ENCODE measurements around the gene CTAGE9.
"Not testable (repeated sequence)": the region's sequence is repeated elsewhere in the genome, so short reads cannot be mapped to it uniquely, and the experiment has no call there.

The CTAGE9 gene

GRCh38 chr6:131739136-131739535 lies 28.3 kb upstream of the CTAGE9 start:
- Mint-ChIP-seq H3K36me3 (ENCODE audit: low read depth) (no peaks in the 10 kb centered on the region), H3K4me3 (no peak overlapping the region), H3K27ac (no peak overlapping the region), H3K27me3 (peaks cover 3% of the 10 kb centered on the region), H3K9me3 (no peaks in the 10 kb centered on the region), H3K4me1 (ENCODE audit: low read depth) (no peaks in the 10 kb centered on the region)
- intact Hi-C loops (cut with micrococcal nuclease), result no loop called here

GRCh38 chr6:131736811-131737210 lies 26.0 kb upstream of the CTAGE9 start:
- no peaks in the 10 kb centered on the region for H3K4me1 Mint-ChIP-seq (ENCODE audit: low read depth)
- H3K4me3 Mint-ChIP-seq, result no peak overlapping the region
- H3K27ac Mint-ChIP-seq, result no peak overlapping the region
- intact Hi-C loops (cut with micrococcal nuclease), result no loop called here
- peaks cover 3% of the 10 kb centered on the region for H3K27me3 Mint-ChIP-seq
- H3K36me3 Mint-ChIP-seq (ENCODE audit: low read depth), result no peaks in the 10 kb centered on the region
- H3K9me3 Mint-ChIP-seq, result no peaks in the 10 kb centered on the region

GRCh38 chr6:131736003-131736596 lies 25.3 kb upstream of the CTAGE9 start:
- no peaks in the 10 kb centered on the region for H3K9me3 Mint-ChIP-seq
- no peaks in the 10 kb centered on the region for H3K4me1 Mint-ChIP-seq (ENCODE audit: low read depth)
- H3K27ac Mint-ChIP-seq, result no peak overlapping the region
- intact Hi-C loops (cut with micrococcal nuclease), result no loop called here
- no peak overlapping the region for H3K4me3 Mint-ChIP-seq
- H3K27me3 Mint-ChIP-seq, result peaks cover 3% of the 10 kb centered on the region
- no peaks in the 10 kb centered on the region for H3K36me3 Mint-ChIP-seq (ENCODE audit: low read depth)

DNA sequence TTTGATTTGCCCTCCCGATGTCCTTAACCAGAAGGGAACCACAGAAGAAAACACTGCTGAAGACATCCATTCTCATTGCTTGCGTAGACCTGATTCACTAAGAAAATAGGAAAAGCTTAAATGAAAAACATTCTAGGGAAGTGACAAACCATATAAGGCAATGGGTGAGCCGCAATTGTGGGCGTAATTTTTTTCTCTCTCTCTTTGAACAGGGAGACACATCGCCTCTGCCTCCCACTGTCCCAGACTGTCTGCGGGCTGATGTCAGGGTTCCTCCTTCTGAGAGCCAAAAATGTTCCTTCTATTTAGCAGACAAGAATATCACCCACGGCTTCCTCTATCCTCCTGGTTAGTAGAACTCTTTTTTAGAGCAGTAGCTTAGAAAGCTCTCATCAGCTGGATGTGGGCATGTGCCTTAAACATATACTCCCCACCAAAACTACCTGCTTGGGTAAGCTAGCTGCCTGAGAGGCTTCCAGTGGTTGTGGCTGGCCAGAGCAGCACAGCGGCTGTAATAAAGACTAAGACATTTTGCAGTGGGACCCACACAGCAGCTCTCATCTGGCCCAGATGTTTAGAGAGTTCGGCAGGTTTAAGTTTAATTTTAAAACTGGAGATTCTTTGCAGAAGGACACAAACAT lies 22.7 kb upstream of the CTAGE9 start:
- Mint-ChIP-seq H3K36me3 (ENCODE audit: low read depth) (no peaks in the 10 kb centered on the region), H3K27ac (no peak overlapping the region), H3K4me1 (ENCODE audit: low read depth) (no peaks in the 10 kb centered on the region), H3K4me3 (no peak overlapping the region), H3K27me3 (peaks cover 3% of the 10 kb centered on the region), H3K9me3 (no peaks in the 10 kb centered on the region)
- intact Hi-C loops (cut with micrococcal nuclease), result no loop called here

DNA sequence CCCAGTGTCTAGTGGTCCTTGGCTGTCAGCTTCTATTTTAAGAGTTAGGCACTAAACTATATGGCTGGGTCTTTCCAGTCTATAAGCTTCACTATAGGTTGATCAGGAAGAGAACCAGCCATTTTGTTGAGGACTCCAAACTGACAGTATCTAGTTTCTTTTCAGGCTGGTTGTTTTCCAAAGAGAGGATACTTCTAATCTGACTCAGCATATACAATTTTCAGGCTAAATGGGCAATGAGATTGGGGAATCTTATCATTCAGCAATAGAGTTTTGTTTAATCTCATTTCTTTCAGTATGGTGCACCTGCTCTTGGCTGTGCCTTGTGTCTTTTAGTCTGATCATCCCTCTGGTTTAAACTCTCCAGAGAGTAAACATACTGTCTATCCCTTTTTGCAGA lies 20.4 kb upstream of the CTAGE9 start:
- Mint-ChIP-seq H3K27me3 (peaks cover 3% of the 10 kb centered on the region), H3K27ac (no peak overlapping the region), H3K9me3 (no peaks in the 10 kb centered on the region), H3K4me3 (no peak overlapping the region), H3K36me3 (ENCODE audit: low read depth) (no peaks in the 10 kb centered on the region), H3K4me1 (ENCODE audit: low read depth) (no peaks in the 10 kb centered on the region)
- intact Hi-C loops (cut with micrococcal nuclease), result no loop called here

- Mint-ChIP-seq H3K9me3 (no peaks in the 10 kb centered on the region), H3K4me3 (no peak overlapping the region), H3K4me1 (ENCODE audit: low read depth) (no peaks in the 10 kb centered on the region), H3K27ac (no peak overlapping the region), H3K27me3 (no peaks in the 10 kb centered on the region), H3K36me3 (ENCODE audit: low read depth) (no peaks in the 10 kb centered on the region)
- intact Hi-C loops (cut with micrococcal nuclease), result no loop called here
Observed at GRCh38 chr6:131730264-131730663, 19.4 kb upstream of the CTAGE9 start.

GRCh38 chr6:131729550-131729949 lies 18.7 kb upstream of the CTAGE9 start:
- Mint-ChIP-seq H3K4me3 (no peak overlapping the region), H3K27ac (no peak overlapping the region), H3K36me3 (ENCODE audit: low read depth) (no peaks in the 10 kb centered on the region), H3K27me3 (no peaks in the 10 kb centered on the region), H3K9me3 (no peaks in the 10 kb centered on the region), H3K4me1 (ENCODE audit: low read depth) (no peaks in the 10 kb centered on the region)
- intact Hi-C loops (cut with micrococcal nuclease), result no loop called here

- Mint-ChIP-seq H3K27me3 (no peaks in the 10 kb centered on the region), H3K36me3 (ENCODE audit: low read depth) (no peaks in the 10 kb centered on the region), H3K27ac (no peak overlapping the region), H3K9me3 (no peaks in the 10 kb centered on the region), H3K4me3 (no peak overlapping the region), H3K4me1 (ENCODE audit: low read depth) (no peaks in the 10 kb centered on the region)
- intact Hi-C loops (cut with micrococcal nuclease), result no loop called here
Observed at GRCh38 chr6:131728296-131728939, 17.6 kb upstream of the CTAGE9 start.

DNA sequence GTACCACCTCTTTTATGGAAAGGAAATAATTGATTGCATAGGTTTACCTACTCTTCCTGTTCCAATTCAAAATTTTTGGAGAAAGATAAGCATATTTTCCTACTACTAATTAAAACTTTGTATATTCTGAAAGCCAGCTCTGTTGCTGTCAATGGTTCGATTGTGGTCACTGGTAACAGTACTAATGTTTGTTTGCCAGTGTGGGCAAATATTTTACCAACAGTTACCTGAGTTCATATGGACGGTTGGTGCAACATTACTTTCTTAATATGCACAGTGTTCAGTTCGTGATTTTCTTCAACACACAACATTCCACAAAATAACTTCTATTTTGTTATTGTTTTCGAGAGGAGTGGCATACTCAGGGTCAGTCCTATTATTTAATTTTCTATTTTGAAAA lies 17.1 kb upstream of the CTAGE9 start:
- Mint-ChIP-seq H3K4me1 (ENCODE audit: low read depth) (no peaks in the 10 kb centered on the region), H3K27me3 (no peaks in the 10 kb centered on the region)
- intact Hi-C loops (cut with micrococcal nuclease), result no loop called here

DNA sequence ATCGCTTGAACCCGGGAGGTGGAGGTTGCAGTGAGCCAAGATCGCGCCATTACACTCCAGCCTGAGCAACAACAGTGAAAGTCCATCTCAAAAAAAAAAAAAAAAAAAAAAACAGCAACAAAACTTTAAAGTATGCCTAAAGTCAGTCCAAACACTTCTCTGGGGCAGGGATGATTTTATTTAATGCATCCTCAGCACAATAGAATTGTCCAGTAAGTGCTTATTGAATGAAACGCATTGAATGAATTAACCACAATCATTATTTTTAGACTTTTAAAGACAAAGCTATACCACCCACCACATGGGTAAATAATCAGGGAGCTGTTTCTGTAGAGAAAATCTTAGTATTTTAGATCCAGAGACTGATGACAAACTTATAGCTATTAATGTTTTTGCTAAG lies 16.6 kb upstream of the CTAGE9 start:
- Mint-ChIP-seq H3K9me3 (no peaks in the 10 kb centered on the region), H3K27ac (no peak overlapping the region), H3K4me3 (no peak overlapping the region), H3K4me1 (ENCODE audit: low read depth) (no peaks in the 10 kb centered on the region), H3K36me3 (ENCODE audit: low read depth) (no peaks in the 10 kb centered on the region), H3K27me3 (no peaks in the 10 kb centered on the region)
- intact Hi-C loops (cut with micrococcal nuclease), result no loop called here

More for the DNA sequence above, 17.1 kb upstream of the CTAGE9 start:
- no peaks in the 10 kb centered on the region for H3K9me3 Mint-ChIP-seq
- no peak overlapping the region for H3K27ac Mint-ChIP-seq
- H3K36me3 Mint-ChIP-seq (ENCODE audit: low read depth), result no peaks in the 10 kb centered on the region
- no peak overlapping the region for H3K4me3 Mint-ChIP-seq

DNA sequence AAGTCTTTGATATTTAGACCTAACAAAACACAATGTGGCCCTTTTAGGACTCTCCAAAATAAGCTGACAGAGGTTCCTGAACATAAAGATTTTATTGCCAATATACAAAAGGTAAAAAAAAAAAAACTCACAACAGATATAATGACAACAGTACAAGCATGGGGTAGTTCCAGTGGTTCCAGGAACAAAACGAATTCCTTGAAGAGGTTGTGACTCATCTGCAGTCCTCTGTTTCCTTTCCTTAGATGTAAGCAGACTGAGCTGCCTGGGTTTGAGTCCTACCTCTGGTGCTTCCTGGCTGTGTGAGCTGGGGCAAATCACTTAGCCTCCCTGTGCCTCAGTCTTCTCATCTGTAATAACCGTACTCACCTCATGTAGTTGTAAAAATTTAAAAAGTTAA lies 13.3 kb upstream of the CTAGE9 start:
- no peak overlapping the region for H3K27ac Mint-ChIP-seq

DNA sequence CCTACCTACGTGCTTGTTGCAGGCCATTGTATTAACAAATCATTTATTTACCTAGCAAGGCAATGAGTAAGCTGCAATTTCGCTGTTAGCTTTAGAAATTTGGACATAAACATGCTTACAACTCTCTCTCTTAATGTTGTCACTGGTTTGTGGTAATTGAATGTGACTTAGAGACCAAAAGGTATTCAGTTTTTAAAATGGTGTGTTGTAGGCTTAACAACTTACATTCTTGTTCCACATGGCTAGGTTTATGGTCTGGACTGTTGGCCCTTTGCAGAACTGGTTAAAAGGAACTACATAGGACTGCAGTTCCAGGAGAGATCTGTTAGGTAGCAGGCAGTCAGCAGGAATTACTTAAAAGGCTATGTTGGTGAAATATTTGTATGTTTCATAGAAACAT lies 10.3 kb upstream of the CTAGE9 start:
- Mint-ChIP-seq H3K9me3 (no peaks in the 10 kb centered on the region), H3K27ac (no peak overlapping the region), H3K4me1 (ENCODE audit: low read depth) (no peaks in the 10 kb centered on the region), H3K4me3 (no peak overlapping the region), H3K36me3 (ENCODE audit: low read depth) (no peaks in the 10 kb centered on the region), H3K27me3 (no peaks in the 10 kb centered on the region)
- intact Hi-C loops (cut with micrococcal nuclease), result no loop called here

More for the DNA sequence above, 13.3 kb upstream of the CTAGE9 start:
- no peaks in the 10 kb centered on the region for H3K4me1 Mint-ChIP-seq (ENCODE audit: low read depth)
- intact Hi-C loops (cut with micrococcal nuclease), result no loop called here
- H3K36me3 Mint-ChIP-seq (ENCODE audit: low read depth), result no peaks in the 10 kb centered on the region
- no peaks in the 10 kb centered on the region for H3K27me3 Mint-ChIP-seq
- no peaks in the 10 kb centered on the region for H3K9me3 Mint-ChIP-seq
- no peak overlapping the region for H3K4me3 Mint-ChIP-seq

DNA sequence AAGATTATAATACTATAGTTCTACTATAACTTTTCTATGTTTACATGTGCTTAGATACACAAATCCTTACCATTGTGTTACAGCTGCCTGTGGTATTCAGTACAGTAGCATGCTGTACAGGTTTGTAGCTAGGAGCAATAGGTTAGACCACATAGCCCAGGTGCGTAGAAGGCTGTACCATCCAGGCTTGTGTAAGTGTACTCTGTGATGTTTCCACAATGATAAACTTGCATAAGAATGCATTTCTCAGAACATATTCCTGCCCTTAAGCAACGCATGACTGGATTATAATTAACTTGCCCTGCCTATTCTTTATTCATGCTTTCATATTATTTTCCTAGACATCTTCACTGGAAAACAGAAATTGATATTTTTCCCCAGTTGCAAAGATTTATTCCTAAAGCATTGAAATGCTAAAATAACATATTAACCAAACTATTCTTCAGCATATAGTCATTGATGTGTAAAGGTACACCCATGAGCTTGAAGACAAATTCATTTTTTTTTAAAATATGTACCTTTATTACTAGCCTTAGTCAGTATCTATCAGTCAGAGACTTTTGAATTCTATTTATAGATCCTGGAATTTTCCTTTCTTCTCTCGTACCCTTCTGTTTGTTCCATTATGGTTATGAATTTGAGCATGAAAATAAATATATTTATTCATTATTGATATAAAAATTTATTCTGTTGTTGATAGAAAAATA lies 7.2 kb upstream of the CTAGE9 start:
- Mint-ChIP-seq H3K27me3 (no peaks in the 10 kb centered on the region), H3K36me3 (ENCODE audit: low read depth) (no peaks in the 10 kb centered on the region), H3K4me3 (no peak overlapping the region), H3K9me3 (no peaks in the 10 kb centered on the region), H3K27ac (no peak overlapping the region), H3K4me1 (ENCODE audit: low read depth) (no peaks in the 10 kb centered on the region)
- intact Hi-C loops (cut with micrococcal nuclease), result no loop called here

DNA sequence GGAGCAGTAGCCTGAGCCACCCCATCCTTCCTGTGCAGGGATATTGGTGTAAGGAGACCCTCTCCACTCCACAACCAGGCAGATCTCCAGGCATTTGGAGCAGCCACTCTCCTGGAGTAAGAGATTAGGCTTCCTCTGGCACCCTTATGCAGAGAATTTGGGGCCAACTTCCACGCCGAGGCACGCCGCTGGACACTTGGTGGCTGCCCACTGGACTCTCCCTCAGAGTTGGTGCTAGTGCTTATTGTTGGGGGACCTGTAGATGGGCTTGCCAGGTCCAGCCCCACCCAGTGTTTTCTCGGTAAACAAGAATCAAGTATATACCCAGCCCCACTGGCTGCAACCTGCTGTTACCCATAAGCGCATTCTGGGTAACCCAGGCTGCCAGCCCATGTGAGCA lies 4.8 kb upstream of the CTAGE9 start:
- H3K27me3 Mint-ChIP-seq; H3K27ac Mint-ChIP-seq; H3K36me3 Mint-ChIP-seq (ENCODE audit: low read depth); H3K4me3 Mint-ChIP-seq; intact Hi-C loops (cut with micrococcal nuclease); H3K4me1 Mint-ChIP-seq (ENCODE audit: low read depth); H3K9me3 Mint-ChIP-seq: not testable (repeated sequence)
